SW480 (cell line): ENCODE data around the gene ARHGAP45.
"Not testable (repeated sequence)": the region's sequence is repeated elsewhere in the genome, so short reads cannot be mapped to it uniquely, and the experiment has no call there.

Source experiments
- DNase-seq: peaks from one replicate; pipeline ENCODE4 v3.0.0-alpha.2; 2016; ENCODE audit warnings: low spot score

Gene ARHGAP45

GRCh38 chr19:1066748-1067340 lies at the start of gene ARHGAP45:
TSS of gene ARHGAP45 (plus strand) at chr19:1067167. CDS start at chr19:1067406, 239 bp downstream.
- no peak for DNase-seq

- DNase-seq = no peak
Observed at GRCh38 chr19:1017906-1018305, 49.1 kb upstream of the ARHGAP45 start.

- DNase-seq = no peak
Observed at GRCh38 chr19:1018393-1018792, 48.6 kb upstream of the ARHGAP45 start.

GRCh38 chr19:1018932-1019615 lies 47.9 kb upstream of the ARHGAP45 start:
- DNase-seq = no peak

GRCh38 chr19:1019616-1019961 lies 47.4 kb upstream of the ARHGAP45 start:
- no peak for DNase-seq

- DNase-seq = no peak
Observed at GRCh38 chr19:1019980-1020867, 46.7 kb upstream of the ARHGAP45 start.

GRCh38 chr19:1020868-1021425 lies 46.0 kb upstream of the ARHGAP45 start, which contains the start of gene TMEM259:
TSS of gene TMEM259 (minus strand) at chr19:1021123. CDS start at chr19:1020996, 127 bp downstream.
- peak; percentile 88 for DNase-seq

GRCh38 chr19:1023883-1024188 lies 43.1 kb upstream of the ARHGAP45 start:
- DNase-seq = not testable (repeated sequence)

- DNase-seq = not testable (repeated sequence)
Observed at GRCh38 chr19:1025080-1025479, 41.9 kb upstream of the ARHGAP45 start.

GRCh38 chr19:1025960-1026782 lies 40.8 kb upstream of the ARHGAP45 start, which contains the start of gene CNN2:
TSS of gene CNN2 (plus strand) at chr19:1026608. CDS start at chr19:1026662, 54 bp downstream.
- DNase-seq = peak; percentile 59

- DNase-seq = peak; percentile 17
Observed at GRCh38 chr19:1026783-1027649, 40.0 kb upstream of the ARHGAP45 start.

GRCh38 chr19:1027650-1028061 lies 39.3 kb upstream of the ARHGAP45 start:
- no peak for DNase-seq

- peak; percentile 82 for DNase-seq
Observed at GRCh38 chr19:1028062-1028926, 38.7 kb upstream of the ARHGAP45 start.

- no peak for DNase-seq
Observed at GRCh38 chr19:1032264-1032867, 34.6 kb upstream of the ARHGAP45 start.

GRCh38 chr19:1035998-1036621 lies 30.9 kb upstream of the ARHGAP45 start:
- DNase-seq = no peak

GRCh38 chr19:1037621-1038064 lies 29.3 kb upstream of the ARHGAP45 start:
- no peak for DNase-seq

- peak; percentile 28 for DNase-seq
Observed at GRCh38 chr19:1038978-1039645, 27.9 kb upstream of the ARHGAP45 start.
